Loucy (cell line): ENCODE measurements around the gene USP34.

ENCODE experiments used
- CTCF ChIP-seq: fragments of 200-600 bp; sonication (generic); conservative IDR thresholded peaks from 2 replicates; pipeline ENCODE4 v1.5.1; 2014; ENCODE audit warnings: mild to moderate bottlenecking, antibody characterized with exemption, low read length
- EZH2phosphoT487 ChIP-seq: fragments of 200-600 bp; IDR thresholded peaks from 2 replicates; pipeline ENCODE4 v1.6.1; 2018; ENCODE audit warnings: antibody characterized with exemption, mild to moderate bottlenecking, moderate library complexity, borderline replicate concordance

- TF ChIP-seq CTCF (no peak), EZH2phosphoT487 (no peak)
These were observed 45.2 kb downstream of the USP34 start for GRCh38 chr2:61425605-61426155.
